ENCODE data around the gene FAAP20. TPM values are rescaled to one million over a fixed set of nuclear protein-coding genes. Genes with fewer than 3 reads are reported as not detected.

FAAP20 gene
- total RNA-seq, 1 experiment from 2014 or later, result 112 TPM

GRCh38 chr1:2152954-2153353, 41.6 kb downstream of the FAAP20 start:
- ChIA-PET RAD21 (ENCODE audit: low non-redundant PET in 1 of 2, low total read pairs in 2 of 2, uncharacterized antibody in 2 of 2, unreplicated experiment in 2 of 2) (no interaction called here), CTCF (interaction anchor here (1.8 kb wide), 1 partner anchor 13 kb away, joined by 6 read pairs; no protein-coding TSS in a partner anchor), POLR2A (no interaction called here)
- intact Hi-C loops (cut with micrococcal nuclease), result no loop called here
- Histone ChIP-seq H3K27me3 (ENCODE audit: insufficient read depth, low read length) (no peaks in the 10 kb centered on the region), H3K9me2 (ENCODE audit: insufficient read depth) (no peaks in the 10 kb centered on the region), H3K9ac (ENCODE audit: low read length) (no peak overlapping the region), H3K36me3 (ENCODE audit: control insufficient read depth in 1 of 2, insufficient read depth in 2 of 2, low read length in 2 of 2) (peaks cover 5 to 7% of the 10 kb centered on the region in 2 experiments; a peak in 3 of 4 replicates), H3K4me1 (ENCODE audit: control insufficient read depth in 1 of 2, insufficient read depth in 2 of 2, low read length in 2 of 2) (no peaks in the 10 kb centered on the region), H3K4me2 (ENCODE audit: low read length) (no peak overlapping the region), H2AFZ (ENCODE audit: low read depth, low read length, poor library complexity, severe bottlenecking) (no peak overlapping the region), H3K79me2 (ENCODE audit: insufficient read depth, low read length) (no peaks in the 10 kb centered on the region), H3K27ac (ENCODE audit: low read depth, low read length) (no peak overlapping the region), H3K4me3 (replicated peaks in 1 of 2; ENCODE audit: low read depth in 1 of 2, low read length in 2 of 2) (no peak overlapping the region), H3K9me3 (ENCODE audit: control insufficient read depth in 1 of 2, insufficient read depth in 1 of 2, low read depth in 1 of 2, low read length in 2 of 2) (peaks cover 0 to 4% of the 10 kb centered on the region in 2 experiments; a peak in 1 of 4 replicates), H4K20me1 (ENCODE audit: insufficient read depth) (no peaks in the 10 kb centered on the region)
- DNase-seq (ENCODE audit: low read depth, low spot score) (no peak), ATAC-seq (no peak)
- TF ChIP-seq ATF3 (IDR thresholded peaks at IDR 0.05) (no peak), RAD21 (IDR thresholded peaks at IDR 0.05; ENCODE audit: low read depth) (no peak), POLR2AphosphoS5 (IDR thresholded peaks at IDR 0.05; ENCODE audit: low read depth, low read length) (no peak)
- no TSS peak for BruUV-seq (replicated peaks)

- Histone ChIP-seq H3K4me3 (replicated peaks in 1 of 2; ENCODE audit: low read depth in 1 of 2, low read length in 2 of 2) (no peak overlapping the region), H2AFZ (ENCODE audit: low read depth, low read length, poor library complexity, severe bottlenecking) (no peak overlapping the region), H4K20me1 (ENCODE audit: insufficient read depth) (no peaks in the 10 kb centered on the region), H3K79me2 (ENCODE audit: insufficient read depth, low read length) (no peaks in the 10 kb centered on the region), H3K4me2 (ENCODE audit: low read length) (no peak overlapping the region), H3K9me3 (ENCODE audit: control insufficient read depth in 1 of 2, insufficient read depth in 1 of 2, low read depth in 1 of 2, low read length in 2 of 2) (peaks cover 0 to 4% of the 10 kb centered on the region in 2 experiments; a peak in 1 of 4 replicates), H3K4me1 (ENCODE audit: control insufficient read depth in 1 of 2, insufficient read depth in 2 of 2, low read length in 2 of 2) (no peaks in the 10 kb centered on the region), H3K36me3 (ENCODE audit: control insufficient read depth in 1 of 2, insufficient read depth in 2 of 2, low read length in 2 of 2) (peaks cover 5 to 7% of the 10 kb centered on the region in 2 experiments; a peak in 3 of 4 replicates), H3K27me3 (ENCODE audit: insufficient read depth, low read length) (no peaks in the 10 kb centered on the region), H3K27ac (ENCODE audit: low read depth, low read length) (no peak overlapping the region), H3K9ac (ENCODE audit: low read length) (no peak overlapping the region), H3K9me2 (ENCODE audit: insufficient read depth) (no peaks in the 10 kb centered on the region)
- RAD21 ChIA-PET (ENCODE audit: low non-redundant PET in 1 of 2, low total read pairs in 2 of 2, uncharacterized antibody in 2 of 2, unreplicated experiment in 2 of 2), result no interaction called here
- CTCF ChIA-PET, result interaction anchor here (1.8 kb wide), 1 partner anchor 12 kb away, joined by 6 read pairs; no protein-coding TSS in a partner anchor
- no TSS peak for BruUV-seq (replicated peaks)
- POLR2A ChIA-PET, result no interaction called here
- ATAC-seq, result no peak
- TF ChIP-seq EGR1 (IDR thresholded peaks at IDR 0.05; ENCODE audit: low read depth) (no peak), POLR2A (IDR thresholded peaks at IDR 0.05; ENCODE audit: borderline replicate concordance, extremely low read depth, insufficient read depth, insufficient read length) (no peak), RAD21 (IDR thresholded peaks at IDR 0.05; ENCODE audit: low read depth) (no peak), SRF (IDR thresholded peaks at IDR 0.05; ENCODE audit: low read depth) (no peak), REST (IDR thresholded peaks at IDR 0.05; ENCODE audit: low read depth) (no peak), ZNF274 (IDR thresholded peaks at IDR 0.05; ENCODE audit: low read depth, low read length) (no peak), SP1 (IDR thresholded peaks at IDR 0.05; ENCODE audit: low read depth) (no peak), EZH2phosphoT487 (IDR thresholded peaks at IDR 0.05; ENCODE audit: borderline replicate concordance) (no peak), JUND (IDR thresholded peaks at IDR 0.05) (no peak), POLR2AphosphoS5 (IDR thresholded peaks at IDR 0.05; ENCODE audit: low read depth, low read length) (no peak), TCF7L2 (IDR thresholded peaks at IDR 0.05; ENCODE audit: borderline replicate concordance, extremely low read depth, insufficient read depth, insufficient read length) (no peak), ZBTB33 (IDR thresholded peaks at IDR 0.05; ENCODE audit: extremely low read depth, insufficient replicate concordance, low read length) (no peak), ELF1 (IDR thresholded peaks at IDR 0.05; ENCODE audit: borderline replicate concordance, low read depth) (no peak), CEBPB (IDR thresholded peaks at IDR 0.05; ENCODE audit: low read depth) (no peak)
- no peak for DNase-seq (ENCODE audit: low read depth, low spot score)
- intact Hi-C loops (cut with micrococcal nuclease), result no loop called here
Observed at GRCh38 chr1:2151911-2152310, 42.7 kb downstream of the FAAP20 start.
